K562 (cell line): ENCODE data around the gene ADIPOR2. TPM values are rescaled to one million over a fixed set of nuclear protein-coding genes. Genes with fewer than 3 reads are reported as not detected.

ENCODE experiments used
- CXXC5 ChIP-seq: fragments of 250-450 bp; sonication (Bioruptor Pico); IDR thresholded peaks from 2 replicates; pipeline ENCODE4 v1.8.0; 2022; ENCODE audit warnings: inconsistent platforms, mild to moderate bottlenecking, moderate library complexity
- ETV1 ChIP-seq: fragments of 450-650 bp; conservative IDR thresholded peaks from 2 replicates; pipeline ENCODE4 v1.6.1; 2016; ENCODE audit warnings: missing genetic modification characterization, control low read depth, low read depth, missing compliant biosample characterization
- HNRNPK ChIP-seq: fragments of 200-400 bp; formaldehyde crosslinking; IDR thresholded peaks from one replicate; pipeline ENCODE4 v1.6.1; 2018; ENCODE audit warnings: mild to moderate bottlenecking, low read depth, low read length; ENCODE audit not compliant: poor library complexity, severe bottlenecking
- HSF4 ChIP-seq: fragments of 250-450 bp; sonication (Bioruptor Pico); IDR thresholded peaks from 2 replicates; pipeline ENCODE4 v2.1.2; 2022; ENCODE audit warnings: mild to moderate bottlenecking, moderate library complexity, borderline replicate concordance
- L3MBTL2 ChIP-seq: fragments of 450-650 bp; IDR thresholded peaks from 2 replicates; pipeline ENCODE4 v1.6.1; 2016; ENCODE audit warnings: mild to moderate bottlenecking, moderate library complexity
- MYNN ChIP-seq, 2 experiments: sonication (generic); formaldehyde crosslinking in 1 of 2; IDR thresholded peaks; 2 replicates each; pipeline versions ENCODE4 v1.5.0 to v1.6.1; 2016 to 2020; ENCODE audit warnings: antibody characterized with exemption in 1 of 2, missing genetic modification reagents in 1 of 2
- SP1 ChIP-seq: sonication (generic); formaldehyde crosslinking; IDR thresholded peaks from 2 replicates; pipeline ENCODE4 v1.8.1; 2022; ENCODE audit warnings: mild to moderate bottlenecking, missing genetic modification reagents
- polyA plus RNA-seq, 8 experiments: library from polyadenylated mRNA; depleted of rRNA in 4 of 8; stranded (reverse) in 5 of 8; unstranded in 3 of 8; fragments of >200 nt; fragmentation: Nextera tagmentation in 2 of 8; fragmentation: Illumina TruSeq in 1 of 8; extraction: Ambion mirVana in 2 of 8; extraction: Trizol in 1 of 8; gene quantifications; 2 replicates each; pipeline versions ENCODE4 v1.2.1 to v1.2.3, GENCODE V29; 2011 to 2014; ENCODE audit warnings: inconsistent platforms in 1 of 8, missing spikeins in 1 of 8
- total RNA-seq, 7 experiments: library from RNA; depleted of rRNA in 6 of 7; stranded (reverse); fragments of >200 nt in 6 of 7; fragmentation: Illumina TruSeq in 2 of 7; extraction: Trizol in 2 of 7; gene quantifications; 2 replicates each; pipeline versions ENCODE4 v1.2.1 to v1.2.3, GENCODE V29; 2011 to 2021; ENCODE audit warnings: low replicate concordance in 1 of 7
- TF ChIP-seq, protein P1 (sequence below): fragments of 250-450 bp; sonication (Bioruptor Pico); IDR thresholded peaks from 2 replicates; pipeline ENCODE4 v1.4.0; 2020; ENCODE audit warnings: mild to moderate bottlenecking, moderate library complexity
- TF ChIP-seq, protein P2 (sequence below): fragments of 200-800 bp; sonication (Bioruptor generic); IDR thresholded peaks from 2 replicates; pipeline ENCODE4 v1.6.1; 2017; ENCODE audit warnings: missing genetic modification characterization, missing compliant biosample characterization

The ADIPOR2 gene
- total and polyA plus RNA-seq, 9 of the 15 experiments (the other 6 are each of a cell fraction or from before 2014, with no cell fraction given) = 10.9 to 63.5 (median 46.0) TPM

DNA sequence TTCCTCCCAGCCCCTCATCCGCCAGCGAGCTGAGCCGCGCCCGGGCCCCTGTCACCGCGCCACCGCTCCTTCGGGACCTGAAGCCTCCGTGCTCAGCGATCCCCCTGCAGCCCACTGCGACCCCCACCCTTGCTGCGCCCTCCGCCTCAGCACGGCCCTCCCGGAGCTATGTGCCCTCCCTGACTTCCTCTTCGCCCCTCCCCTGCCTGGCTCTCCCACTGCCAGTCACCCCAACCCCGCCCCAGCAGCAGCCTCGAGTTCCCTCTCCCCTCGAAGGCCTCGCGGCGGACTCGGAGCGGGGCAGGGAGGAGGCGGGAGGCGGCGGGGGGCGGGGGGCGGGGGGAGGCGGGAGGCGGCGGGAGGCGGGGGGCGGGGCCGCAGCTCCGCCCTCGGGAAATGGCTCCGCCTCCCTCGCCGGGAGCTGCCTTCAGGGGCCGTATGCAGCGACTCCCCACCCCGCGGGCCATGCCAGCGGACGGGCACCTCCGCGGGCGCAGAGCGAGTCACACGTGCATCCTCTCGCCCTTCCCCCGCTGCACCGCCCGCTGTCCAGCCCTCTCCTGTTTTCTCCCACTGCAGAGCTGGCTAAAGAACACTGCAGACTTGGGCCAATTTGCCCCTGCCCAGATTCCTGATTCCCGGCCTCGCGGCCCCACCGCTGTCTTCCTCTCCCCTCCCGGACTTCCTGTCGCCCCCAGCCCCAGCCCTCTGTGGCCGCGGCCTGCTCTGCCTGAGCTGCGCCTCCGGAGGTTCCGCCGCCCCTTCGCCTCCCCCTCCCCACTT lies 29.1 kb upstream of the ADIPOR2 start (continued):
- TF ChIP-seq, protein P1, sequence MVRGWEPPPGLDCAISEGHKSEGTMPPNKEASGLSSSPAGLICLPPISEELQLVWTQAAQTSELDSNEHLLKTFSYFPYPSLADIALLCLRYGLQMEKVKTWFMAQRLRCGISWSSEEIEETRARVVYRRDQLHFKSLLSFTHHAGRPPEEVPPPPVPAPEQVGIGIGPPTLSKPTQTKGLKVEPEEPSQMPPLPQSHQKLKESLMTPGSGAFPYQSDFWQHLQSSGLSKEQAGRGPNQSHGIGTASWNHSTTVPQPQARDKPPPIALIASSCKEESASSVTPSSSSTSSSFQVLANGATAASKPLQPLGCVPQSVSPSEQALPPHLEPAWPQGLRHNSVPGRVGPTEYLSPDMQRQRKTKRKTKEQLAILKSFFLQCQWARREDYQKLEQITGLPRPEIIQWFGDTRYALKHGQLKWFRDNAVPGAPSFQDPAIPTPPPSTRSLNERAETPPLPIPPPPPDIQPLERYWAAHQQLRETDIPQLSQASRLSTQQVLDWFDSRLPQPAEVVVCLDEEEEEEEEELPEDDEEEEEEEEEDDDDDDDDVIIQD (CRISPR knock-in tag) = no peak
- TF ChIP-seq HSF4 = no peak
- peak; percentile 59 for TF ChIP-seq HNRNPK
- TF ChIP-seq SP1 (CRISPR knock-in tag) = peak; percentile 51
- TF ChIP-seq, protein P2, sequence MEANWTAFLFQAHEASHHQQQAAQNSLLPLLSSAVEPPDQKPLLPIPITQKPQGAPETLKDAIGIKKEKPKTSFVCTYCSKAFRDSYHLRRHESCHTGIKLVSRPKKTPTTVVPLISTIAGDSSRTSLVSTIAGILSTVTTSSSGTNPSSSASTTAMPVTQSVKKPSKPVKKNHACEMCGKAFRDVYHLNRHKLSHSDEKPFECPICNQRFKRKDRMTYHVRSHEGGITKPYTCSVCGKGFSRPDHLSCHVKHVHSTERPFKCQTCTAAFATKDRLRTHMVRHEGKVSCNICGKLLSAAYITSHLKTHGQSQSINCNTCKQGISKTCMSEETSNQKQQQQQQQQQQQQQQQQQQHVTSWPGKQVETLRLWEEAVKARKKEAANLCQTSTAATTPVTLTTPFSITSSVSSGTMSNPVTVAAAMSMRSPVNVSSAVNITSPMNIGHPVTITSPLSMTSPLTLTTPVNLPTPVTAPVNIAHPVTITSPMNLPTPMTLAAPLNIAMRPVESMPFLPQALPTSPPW = peak; percentile 96
- peak; percentile 46; the same call in 1 of the 2 replicates for TF ChIP-seq ETV1 (tag)
- peak; percentile 52; the same call in 1 of the 2 replicates for TF ChIP-seq CXXC5 (CRISPR knock-in tag)
- TF ChIP-seq L3MBTL2 = peak; percentile 43; the same call in 1 of the 2 replicates
- peak; percentile 94 for TF ChIP-seq MYNN (IDR thresholded peaks at IDR 0.05)
- no peak for TF ChIP-seq MYNN (CRISPR knock-in tag; IDR thresholded peaks at IDR 0.05)
